ENCODE results near the gene HM13.
"Not testable (repeated sequence)": the region's sequence is repeated elsewhere in the genome, so short reads cannot be mapped to it uniquely, and the experiment has no call there.

The HM13 gene

DNA sequence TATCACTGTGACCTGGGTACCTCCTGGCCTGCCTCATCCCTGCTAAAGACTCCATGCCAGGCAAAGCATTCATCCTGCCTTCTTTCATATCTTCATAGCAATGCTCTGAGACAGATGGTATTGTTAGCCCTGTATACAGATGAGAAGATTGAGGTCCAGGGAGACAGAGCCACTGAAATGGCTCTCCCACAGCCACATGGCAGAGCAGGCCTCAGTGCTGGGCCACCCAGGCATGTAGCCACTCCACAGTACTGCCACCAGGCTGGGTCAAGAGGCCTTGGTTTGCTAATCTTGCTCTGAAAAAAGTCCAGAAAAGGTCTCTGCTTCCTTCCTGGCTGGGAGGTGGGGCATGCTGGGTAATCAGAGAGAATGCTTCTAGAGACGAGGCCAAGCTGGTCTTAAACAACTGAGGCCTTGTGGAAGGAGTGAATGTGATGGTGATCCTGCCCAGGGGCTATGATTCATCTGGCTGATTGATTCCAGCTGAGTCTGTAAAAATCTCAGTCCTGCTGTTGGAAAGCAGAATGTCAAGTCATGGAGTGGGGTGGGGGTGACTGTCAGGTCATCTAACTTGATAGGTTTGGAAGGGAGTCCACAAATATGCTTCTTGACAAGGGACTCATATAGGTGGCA is 29.8 kb downstream of the HM13 start:
- DNase-seq (ENCODE audit: low spot score), result peak; percentile 95

DNA sequence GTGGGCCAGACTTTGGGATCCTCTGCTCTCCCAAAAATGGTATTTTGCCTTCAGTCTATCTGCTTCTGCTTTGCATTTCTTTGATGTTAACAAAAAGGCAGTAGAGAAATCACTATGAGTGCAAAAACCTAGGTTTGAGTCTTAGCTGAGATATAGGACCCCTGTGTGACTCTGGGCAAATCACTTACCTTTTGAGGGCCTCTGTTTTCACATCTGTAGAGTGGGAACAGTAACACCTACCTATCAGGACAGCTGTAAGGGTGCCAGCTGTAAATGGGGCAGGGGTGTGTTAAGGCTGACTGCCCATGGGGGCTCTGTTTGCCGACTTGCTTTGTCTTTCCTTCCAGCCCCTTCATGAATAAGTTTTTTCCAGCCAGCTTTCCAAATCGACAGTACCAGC is 30.4 kb downstream of the HM13 start:
- DNase-seq (ENCODE audit: low spot score), result no peak

DNA sequence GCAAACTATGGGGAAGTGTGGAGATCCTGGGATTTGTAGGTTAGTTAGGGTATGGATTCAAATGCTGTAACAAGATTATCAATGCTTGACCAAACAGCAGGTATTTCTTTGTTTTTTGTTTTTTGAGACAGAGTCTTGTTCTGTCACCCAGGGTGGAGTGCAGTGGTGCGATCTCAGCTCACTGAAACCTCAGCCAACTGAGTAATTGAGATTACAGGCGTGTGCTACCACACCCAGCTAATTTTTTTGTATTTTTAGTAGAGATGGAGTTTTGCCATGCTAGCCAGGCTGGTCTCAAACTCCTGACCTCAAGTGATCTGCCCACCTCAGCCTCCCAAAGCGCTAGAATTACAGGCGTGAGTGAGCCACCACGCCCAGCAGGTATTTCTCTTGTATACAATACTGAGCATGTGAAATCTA is 31.4 kb downstream of the HM13 start:
- not testable (repeated sequence) for DNase-seq (ENCODE audit: low spot score)

DNA sequence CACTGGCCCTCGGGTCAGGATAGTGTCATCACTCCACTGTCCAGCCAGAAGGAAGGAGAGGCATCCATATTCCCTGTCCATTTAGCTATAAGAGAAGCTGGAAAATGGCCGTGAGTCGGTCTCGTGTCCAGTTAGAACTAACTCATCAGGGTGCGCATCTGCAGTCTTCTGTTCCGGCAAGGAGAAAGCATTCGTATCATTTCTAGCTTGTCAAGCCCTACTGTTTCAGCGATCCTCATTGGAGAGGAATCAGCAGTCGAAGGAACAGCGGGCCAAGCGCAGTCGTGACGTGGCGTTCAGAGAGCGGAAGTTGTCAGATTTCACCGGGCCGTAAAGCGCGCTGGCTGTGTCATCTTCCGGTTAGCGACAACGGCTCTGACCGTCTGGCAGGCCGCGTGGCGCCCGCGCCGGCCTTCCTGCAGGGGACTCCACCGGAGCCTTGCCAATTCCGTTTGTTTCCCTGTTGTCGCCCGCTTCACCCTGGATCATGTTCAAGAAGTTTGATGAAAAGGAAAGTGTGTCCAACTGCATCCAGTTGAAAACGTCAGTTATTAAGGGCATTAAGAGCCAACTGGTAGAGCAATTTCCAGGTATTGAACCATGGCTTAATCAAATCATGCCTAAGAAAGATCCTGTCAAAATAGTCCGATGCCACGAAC is 32.9 kb downstream of the HM13 start:
- peak; percentile 64 for DNase-seq (ENCODE audit: low spot score)

DNA sequence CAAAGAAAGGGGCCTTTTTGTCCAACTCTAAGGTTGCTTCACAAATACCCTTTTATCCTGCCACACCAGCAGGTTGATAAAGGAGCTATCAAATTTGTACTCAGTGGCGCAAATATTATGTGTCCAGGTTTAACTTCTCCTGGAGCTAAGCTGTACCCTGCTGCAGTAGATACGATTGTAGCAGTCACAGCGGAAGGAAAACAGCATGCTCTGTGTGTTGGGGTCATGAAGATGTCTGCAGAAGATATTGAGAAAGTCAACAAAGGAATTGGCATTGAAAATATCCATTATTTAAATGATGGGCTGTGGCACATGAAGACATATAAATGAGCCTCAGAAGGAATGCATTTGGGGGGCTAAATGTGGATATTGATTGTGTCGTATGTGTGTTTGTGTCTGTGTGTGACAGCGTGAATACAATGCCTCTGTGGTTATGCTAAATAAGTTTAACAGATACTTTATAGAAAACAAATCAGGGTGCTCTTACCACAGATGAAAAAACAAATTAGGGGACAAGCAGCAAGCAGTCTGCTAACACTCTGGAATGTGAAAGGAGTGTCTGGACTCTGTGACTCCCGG is 33.6 kb downstream of the HM13 start:
- no peak for DNase-seq (ENCODE audit: low spot score)

DNA sequence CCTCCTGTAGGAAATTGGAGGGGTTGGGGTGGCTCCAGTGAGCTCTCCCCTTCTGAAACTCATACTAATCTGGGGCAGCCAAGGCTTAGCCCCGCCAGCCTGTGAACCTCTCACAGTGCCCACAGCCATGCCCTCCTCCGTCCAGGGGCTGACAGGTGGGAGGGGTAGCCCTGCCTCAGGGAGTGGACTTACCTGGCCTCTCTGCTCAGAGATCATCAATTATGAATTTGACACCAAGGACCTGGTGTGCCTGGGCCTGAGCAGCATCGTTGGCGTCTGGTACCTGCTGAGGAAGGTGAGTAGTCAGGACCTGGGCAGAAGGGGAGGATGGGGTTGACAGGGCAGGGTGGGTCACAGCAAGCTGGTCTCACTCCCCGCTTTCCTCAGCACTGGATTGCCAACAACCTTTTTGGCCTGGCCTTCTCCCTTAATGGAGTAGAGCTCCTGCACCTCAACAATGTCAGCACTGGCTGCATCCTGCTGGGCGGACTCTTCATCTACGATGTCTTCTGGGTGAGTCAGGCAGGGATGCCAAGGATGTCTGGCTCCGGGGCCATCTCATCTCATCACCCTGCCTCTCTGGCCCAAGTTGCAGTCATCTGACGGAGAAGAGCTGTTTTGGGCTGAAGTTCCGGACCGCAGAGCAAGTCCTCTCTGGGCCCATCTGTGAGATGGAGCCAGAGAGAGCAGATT is 34.7 kb downstream of the HM13 start:
- DNase-seq (ENCODE audit: low spot score), result no peak

DNA sequence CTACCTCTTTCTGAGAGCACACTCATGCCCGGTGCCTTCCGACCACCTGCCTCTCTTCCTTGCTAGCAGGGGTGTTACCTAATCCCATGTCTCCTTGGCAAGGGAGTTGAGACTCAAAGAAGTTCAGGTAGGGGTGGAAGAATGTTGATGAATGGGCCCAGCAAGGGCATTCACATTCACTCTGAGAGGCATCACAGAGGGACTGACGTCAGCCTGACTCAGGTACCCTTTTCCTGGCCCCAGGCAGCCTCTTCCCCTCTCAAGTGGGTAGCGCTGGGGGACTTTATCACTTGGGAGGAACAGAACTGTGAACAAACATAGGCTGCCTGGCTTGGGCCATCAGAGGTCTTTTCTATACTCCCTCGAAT is 35.3 kb downstream of the HM13 start:
- DNase-seq (ENCODE audit: low spot score), result no peak

DNA sequence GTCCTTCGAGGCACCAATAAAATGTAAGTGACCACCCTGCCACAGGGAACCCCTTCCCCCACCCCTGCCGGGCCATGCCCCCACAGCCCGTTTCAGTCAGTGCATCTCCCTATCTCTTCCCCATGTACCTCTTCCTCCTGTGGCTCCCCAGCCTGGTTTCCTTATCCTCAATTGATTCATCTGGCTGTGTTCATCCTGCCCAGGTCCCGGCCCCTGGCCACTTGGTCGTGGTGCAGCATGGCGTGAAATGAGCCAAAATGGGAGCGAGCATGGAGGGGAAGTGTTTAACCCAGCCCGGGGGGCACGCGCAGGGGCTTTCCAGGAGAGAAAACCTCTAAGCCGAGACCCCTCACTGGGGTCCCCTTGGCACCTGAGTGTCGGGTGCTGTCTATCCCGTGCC is 35.9 kb downstream of the HM13 start:
- DNase-seq (ENCODE audit: low spot score), result no peak

DNA sequence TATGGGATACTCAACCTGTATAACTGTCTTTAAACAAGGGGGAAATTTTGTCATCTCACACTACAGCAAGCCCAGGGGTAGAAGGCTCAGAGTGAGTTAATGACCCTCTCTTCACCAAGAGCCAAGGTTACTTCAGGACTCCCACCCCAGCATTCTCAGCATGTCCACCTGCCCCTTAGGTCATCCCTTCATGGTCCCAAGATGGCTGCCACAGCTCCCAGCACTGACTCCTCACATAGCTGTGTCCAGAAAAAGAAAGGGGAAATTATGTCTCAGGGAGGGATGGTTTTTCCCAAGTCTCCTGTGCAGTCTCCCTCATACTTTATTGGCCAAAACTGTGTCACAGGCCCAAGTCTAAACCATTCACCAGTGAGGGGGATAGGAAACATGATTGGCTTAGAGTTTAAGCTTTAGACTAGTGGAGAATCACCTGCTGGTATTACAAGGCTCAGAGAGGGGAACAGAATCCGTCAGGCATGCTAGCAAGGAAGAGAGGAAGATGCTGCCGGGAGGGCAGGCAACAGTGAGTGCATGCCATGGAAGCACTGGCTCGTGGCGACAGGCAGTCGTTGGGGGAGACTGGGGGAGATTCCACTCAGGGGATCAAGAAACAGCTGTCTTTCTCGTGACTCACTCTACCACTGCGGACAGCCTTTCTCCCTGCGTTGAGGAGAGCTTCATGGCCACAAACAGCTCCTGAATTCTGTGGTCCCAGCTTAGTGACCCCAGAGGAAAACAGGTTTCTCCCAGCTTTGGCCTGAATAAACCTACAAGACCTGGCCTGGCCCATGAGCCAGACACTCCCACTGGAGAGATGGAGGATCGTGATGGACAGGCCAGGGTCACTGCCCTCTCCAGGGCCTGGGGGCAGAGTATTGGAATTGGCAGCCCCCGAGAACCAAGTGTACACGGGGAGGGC is 37.2 kb downstream of the HM13 start:
- no peak for DNase-seq (ENCODE audit: low spot score)

DNA sequence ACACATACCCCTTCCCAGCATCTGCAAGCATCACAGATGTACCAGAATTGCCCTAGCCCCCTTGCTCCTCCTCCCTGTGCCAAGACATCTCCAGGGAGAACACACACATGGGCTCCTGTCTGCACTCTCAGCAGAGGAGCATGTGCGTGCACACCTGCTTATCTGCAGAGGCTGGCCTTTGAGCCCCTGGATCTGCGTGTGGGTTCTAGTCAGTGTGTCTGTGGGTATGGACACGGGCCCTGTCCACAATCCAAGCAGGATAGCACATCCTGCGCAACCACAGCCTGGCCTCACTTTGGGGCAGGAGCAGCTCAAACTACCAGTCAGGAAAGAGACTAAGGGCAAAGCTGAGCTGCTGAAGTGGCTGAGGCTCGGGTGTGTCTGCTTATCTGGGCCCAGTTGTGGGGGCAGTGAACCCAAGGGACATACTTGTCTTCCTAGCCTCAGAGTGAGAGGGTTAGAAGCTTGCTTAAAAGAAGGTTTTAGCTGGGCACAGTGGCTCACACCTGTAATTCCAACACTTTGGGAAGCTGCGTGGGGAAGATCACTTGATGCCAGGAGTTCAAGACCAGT is 41.0 kb downstream of the HM13 start:
- no peak for DNase-seq (ENCODE audit: low spot score)

DNA sequence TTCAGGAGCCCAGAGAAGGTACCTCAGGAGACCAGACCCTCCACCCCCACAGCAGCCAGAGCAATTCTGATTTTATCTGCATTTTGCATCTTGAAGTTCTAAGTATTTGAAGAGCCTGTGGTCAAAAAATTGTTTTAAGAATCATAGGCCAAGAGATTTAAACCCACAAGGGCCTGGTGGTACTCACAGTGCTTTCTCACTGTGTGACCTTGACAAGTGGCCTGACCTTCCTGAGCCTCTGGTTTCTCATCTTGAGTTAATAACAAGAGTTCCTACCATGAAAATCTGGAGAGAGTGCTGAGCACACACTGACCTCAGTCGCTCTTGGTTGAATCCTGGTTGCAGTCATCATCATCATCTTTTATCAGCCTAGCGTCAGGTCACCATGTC is 45.5 kb downstream of the HM13 start:
- no peak for DNase-seq (ENCODE audit: low spot score)

DNA sequence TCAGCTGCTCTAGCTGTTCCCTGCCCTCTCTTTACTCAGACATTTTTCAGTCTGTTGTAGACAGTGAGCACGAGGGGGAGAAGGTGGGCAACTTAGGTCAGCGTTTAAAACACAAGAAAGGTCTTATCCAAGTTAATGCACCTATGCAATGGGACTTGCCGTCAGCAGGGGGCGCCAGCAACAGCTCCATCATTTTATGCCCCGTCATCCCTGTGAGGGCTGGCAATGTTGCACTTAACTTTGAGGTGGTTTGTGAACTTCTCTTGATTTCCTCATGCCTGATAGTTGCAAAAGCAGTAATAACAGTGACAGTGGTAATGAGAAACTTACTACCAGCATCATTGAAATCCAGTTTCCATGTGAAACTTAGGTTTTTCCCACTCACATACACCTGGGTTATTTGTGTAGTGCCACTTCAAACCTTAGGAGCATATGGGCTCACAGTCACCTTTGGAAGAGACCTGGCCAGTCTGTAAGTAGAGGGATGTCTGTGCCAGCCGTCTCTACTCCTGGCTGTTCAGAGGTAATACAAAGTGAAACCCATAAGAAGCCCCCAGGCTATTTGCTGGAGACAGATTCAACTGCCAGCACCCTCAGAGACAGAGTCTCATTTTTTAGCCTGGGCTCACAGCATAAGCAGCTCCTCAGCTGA is 46.0 kb downstream of the HM13 start:
- DNase-seq (ENCODE audit: low spot score), result peak; percentile 73

DNA sequence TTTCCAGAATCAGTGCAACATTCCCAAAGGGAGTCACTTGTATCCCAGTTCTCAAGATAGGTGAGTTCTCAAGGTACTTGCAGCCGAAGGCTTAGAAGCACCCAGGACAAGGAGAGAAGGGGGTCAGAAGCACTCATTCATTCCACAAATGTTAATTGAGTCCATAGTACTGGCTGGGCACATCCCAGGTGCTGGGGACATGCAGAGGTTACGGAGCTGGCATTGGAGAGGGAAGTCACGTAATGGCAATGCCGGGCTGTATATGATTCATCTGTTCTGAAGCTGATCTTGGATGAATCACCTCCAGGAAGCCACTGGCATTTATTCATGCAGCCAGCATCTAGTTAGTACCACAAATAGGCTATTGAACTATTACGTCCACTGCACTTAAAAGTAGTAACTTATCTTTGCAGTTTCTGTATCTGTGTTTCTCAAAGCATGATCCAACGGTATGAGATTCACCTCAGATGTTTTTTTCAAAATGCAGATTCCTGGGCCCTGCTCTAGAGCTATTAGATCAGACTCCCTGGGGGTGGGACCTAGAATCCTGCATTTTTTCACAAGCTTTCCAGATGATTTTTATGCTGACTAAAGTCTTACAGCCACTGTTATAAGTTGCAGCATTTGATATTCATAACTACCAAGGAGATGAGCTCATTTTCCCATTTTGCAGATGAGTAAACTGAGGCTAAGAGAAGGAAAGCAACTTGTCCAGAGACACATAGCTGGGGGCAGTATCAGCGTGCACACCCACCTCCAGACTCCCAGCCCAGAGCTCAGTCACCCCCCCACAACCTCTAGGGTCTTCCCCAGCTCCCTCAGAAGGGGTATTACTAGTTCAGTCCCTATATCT is 46.7 kb downstream of the HM13 start:
- DNase-seq (ENCODE audit: low spot score), result peak; percentile 94

DNA sequence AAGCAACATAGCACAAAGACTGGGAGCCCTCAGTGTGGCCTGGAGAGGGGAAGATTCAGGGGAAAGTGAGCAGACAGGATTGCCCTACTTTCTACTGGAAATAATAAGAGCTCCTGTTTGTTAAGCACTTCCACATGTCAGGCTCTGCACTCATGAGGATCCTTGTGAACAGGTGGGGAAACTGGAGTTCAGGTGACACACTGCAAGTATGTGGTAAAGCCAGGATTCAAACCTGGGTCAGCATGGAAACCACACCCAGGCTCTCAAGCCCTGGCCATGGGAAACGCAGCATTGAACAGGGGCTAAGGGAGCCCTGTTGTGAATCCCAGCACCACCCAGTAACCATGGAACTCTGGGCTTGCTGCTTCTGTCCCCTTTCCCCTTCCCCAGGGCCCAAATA is 48.0 kb downstream of the HM13 start:
- no peak for DNase-seq (ENCODE audit: low spot score)

DNA sequence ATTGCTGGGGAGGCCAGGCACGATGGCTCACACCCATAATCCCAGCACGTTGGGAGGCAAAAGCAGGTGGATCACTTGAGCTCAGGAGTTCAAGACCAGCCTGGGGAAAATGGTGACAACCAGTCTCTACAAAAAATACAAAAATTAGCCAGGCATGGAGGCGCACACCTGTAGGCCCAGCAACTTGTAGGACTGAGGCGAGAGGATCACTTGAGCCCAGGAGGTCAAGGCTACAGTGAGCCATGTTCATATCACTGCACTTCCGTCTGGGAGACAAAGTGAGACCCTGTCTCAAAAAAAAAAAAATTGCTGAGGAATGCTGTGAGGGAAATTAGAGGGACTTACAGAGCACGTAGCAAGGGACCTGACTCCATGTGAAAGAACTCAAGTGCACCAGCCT is 50.0 kb downstream of the HM13 start:
- DNase-seq (ENCODE audit: low spot score), result no peak

DNA sequence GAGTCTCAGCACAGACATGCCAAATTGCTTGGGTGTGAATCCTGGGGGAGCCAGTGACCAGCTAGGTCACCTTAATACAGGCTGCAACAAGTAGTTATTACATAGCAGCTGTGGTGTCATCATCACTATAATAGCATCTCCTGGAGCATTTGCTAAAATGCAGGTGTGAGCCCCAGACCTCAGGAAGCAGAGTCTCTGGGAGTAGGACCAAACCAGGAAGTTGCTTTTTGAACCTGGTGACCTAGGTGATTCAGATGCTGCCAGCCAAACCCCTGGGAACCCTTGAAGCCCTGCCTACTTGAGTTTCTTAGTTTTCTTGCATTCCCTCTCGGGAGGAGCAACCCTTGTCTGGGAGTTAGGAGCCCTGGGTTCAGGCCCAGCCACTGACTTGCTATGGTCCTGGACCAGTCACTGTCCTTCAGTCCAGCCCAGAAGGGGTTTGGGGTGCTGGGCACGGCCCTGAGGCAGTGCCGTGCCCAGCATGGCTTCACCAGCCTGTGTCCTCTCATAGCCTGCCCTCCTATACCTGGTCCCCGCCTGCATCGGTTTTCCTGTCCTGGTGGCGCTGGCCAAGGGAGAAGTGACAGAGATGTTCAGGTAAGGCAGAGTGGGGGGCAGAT is 51.6 kb downstream of the HM13 start:
- DNase-seq (ENCODE audit: low spot score), result no peak

DNA sequence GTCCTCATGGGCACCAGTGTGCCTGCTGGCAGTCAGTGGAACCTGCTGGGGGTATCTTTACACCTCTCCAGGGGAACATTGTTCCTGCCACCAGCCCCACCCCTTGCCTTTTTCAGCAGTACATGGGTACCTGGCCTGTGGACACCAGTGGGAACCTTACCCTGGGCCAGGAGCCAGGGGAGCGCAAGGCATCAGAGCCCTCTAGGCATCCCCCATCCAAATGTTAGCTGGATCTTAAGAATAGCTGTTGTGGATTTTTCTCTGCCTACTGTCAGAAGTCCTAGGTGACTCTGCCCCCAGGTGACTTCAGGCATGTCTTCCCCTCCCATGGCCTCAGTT is 52.0 kb downstream of the HM13 start:
- DNase-seq (ENCODE audit: low spot score), result no peak

DNA sequence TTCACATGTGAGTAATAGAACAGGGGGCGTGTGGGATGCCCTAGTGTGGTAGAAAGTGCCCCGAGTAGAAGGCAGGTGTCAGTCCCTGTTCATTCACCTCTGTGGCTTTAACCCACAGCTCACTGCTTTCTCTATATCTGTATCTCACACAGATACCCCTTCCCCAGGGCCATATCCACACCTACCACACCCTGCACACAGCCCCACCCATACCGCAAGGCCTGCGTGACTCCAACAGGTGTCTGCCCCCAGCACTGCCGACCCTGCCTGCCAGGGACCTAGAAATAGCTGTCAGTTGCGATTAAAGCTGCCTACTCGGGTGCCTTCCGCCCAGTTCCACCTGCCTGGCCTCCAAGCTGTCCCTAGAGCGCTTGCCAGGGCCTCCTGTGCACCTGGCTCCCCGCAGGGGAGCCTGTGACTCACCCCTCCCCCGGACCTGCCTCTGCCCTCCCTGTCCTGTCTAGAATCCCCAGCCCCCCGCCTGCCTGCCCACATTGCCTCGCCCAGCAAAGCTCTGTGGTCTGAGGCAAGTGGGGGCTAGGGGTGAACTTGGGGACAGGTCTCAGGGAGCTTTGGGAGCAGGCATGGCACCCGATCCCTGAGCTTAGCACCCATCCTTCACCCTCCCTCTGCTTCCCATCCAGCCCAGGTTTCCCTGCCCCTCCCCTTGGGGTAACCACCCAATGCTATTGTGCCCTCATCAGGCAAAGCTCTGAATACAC is 52.6 kb downstream of the HM13 start:
- DNase-seq (ENCODE audit: low spot score), result no peak

DNA sequence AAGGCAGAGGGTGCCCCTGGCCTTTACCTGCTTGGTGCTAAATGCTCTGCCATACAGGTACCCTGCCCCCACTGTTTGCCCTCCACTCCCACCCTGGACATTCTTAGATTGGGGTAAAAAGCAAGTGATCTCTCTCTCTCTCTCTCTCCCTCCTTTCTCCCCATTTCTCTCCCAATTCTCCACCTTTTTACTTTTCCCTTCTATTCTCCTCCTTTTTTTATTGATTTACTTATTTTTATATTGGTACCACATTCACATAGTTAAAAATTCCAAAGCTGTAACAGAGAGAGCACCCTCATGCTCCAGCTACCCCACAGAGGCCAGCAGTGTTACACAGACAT is 53.1 kb downstream of the HM13 start:
- no peak for DNase-seq (ENCODE audit: low spot score)
